ENCODE results near the gene SHD.

Gene SHD

GRCh38 chr19:4304538-4305256 is 25.6 kb downstream of the SHD start, which contains the start of gene FSD1:
Gene FSD1 (plus strand): TSS chr19:4304598. CDS start chr19:4304747, 149 bp downstream.
- H3K4me3 ChIP-seq (ENCODE audit: low read length) = no peak within 1 kb of the TSS
- TF ChIP-seq, protein P1, sequence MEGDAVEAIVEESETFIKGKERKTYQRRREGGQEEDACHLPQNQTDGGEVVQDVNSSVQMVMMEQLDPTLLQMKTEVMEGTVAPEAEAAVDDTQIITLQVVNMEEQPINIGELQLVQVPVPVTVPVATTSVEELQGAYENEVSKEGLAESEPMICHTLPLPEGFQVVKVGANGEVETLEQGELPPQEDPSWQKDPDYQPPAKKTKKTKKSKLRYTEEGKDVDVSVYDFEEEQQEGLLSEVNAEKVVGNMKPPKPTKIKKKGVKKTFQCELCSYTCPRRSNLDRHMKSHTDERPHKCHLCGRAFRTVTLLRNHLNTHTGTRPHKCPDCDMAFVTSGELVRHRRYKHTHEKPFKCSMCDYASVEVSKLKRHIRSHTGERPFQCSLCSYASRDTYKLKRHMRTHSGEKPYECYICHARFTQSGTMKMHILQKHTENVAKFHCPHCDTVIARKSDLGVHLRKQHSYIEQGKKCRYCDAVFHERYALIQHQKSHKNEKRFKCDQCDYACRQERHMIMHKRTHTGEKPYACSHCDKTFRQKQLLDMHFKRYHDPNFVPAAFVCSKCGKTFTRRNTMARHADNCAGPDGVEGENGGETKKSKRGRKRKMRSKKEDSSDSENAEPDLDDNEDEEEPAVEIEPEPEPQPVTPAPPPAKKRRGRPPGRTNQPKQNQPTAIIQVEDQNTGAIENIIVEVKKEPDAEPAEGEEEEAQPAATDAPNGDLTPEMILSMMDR (IDR thresholded peaks at IDR 0.05; ENCODE audit: insufficient read depth, low read depth, low read length, missing control alignments) = no peak
- DNase-seq (ENCODE audit: low read depth) = no peak

GRCh38 chr19:4305257-4305612 is 26.2 kb downstream of the SHD start:
- H3K4me3 ChIP-seq (ENCODE audit: low read length) = no peak overlapping the region
- no peak for DNase-seq (ENCODE audit: low read depth)
- TF ChIP-seq, protein P1 (IDR thresholded peaks at IDR 0.05; ENCODE audit: insufficient read depth, low read depth, low read length, missing control alignments) = no peak

DNA sequence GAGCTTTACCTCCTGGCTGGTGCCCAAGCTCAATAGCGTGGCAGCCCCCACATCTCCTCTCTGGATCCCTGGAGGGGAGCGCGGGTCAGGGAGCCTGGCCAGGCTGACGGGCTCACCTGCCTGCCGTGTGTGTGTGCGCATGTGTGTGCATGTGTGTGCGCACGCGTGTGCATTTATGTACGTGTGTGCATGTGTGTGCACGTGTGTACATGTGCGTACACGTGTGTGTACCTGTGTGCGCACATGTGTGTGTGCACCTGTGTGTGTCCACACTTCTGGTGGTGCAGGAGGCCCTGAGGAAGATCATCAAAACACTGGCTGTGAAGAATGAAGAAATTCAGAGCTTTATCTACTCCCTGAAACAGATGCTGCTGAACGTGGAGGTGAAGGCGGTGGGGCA is 26.6 kb downstream of the SHD start:
- no peak for DNase-seq (ENCODE audit: low read depth)
- no peak overlapping the region for H3K4me3 ChIP-seq (ENCODE audit: low read length)
- TF ChIP-seq, protein P1 (IDR thresholded peaks at IDR 0.05; ENCODE audit: insufficient read depth, low read depth, low read length, missing control alignments) = no peak

DNA sequence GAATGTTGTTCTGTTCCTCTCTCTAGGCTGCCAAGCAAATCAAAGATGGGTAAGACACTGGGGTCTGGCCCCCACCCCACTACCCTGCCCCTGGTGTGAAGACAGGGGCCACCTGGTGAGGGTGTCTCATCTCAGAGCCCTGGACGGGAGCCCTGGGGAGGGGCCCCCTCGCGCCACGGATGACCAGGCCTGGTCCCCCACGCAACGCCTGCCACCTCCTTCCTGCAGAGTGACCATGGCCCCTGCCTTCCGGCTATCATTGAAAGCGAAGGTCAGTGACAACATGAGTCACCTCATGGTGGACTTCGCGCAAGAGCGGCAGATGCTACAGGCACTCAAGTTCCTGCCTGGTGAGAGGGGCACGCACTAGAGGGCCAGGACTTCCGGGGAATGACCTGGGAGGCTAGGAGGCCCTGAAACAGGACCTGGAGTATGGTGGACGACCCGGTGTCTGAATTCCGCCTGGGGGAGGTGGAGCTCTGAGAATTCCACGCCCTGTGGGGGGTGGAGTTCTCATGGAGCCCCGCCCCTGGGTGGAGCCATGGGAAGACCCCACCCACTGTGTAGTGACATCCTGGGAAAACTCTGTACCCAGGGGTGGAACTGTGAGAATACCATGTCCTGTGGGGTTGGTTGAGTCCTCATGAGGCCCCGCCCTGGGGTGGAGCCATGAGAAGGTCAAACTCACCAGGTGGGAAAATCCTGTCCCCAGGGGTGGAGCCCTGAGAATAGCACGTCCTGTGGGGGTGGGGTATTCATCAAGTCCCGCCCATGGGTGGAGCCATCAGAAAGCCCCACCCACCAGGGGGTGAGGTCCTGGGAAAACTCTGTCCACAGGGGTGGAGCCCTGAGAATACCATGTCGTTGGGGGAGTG is 31.4 kb downstream of the SHD start:
- DNase-seq (ENCODE audit: low read depth) = peak; percentile 20
- TF ChIP-seq, protein P1 (IDR thresholded peaks at IDR 0.05; ENCODE audit: insufficient read depth, low read depth, low read length, missing control alignments) = no peak
- H3K4me3 ChIP-seq (ENCODE audit: low read length) = no peak overlapping the region

- DNase-seq (ENCODE audit: low read depth) = peak; percentile 25
- TF ChIP-seq, protein P1 (IDR thresholded peaks at IDR 0.05; ENCODE audit: insufficient read depth, low read depth, low read length, missing control alignments) = no peak
- no peak overlapping the region for H3K4me3 ChIP-seq (ENCODE audit: low read length)
These were observed 34.9 kb downstream of the SHD start for GRCh38 chr19:4313847-4314490.

DNA sequence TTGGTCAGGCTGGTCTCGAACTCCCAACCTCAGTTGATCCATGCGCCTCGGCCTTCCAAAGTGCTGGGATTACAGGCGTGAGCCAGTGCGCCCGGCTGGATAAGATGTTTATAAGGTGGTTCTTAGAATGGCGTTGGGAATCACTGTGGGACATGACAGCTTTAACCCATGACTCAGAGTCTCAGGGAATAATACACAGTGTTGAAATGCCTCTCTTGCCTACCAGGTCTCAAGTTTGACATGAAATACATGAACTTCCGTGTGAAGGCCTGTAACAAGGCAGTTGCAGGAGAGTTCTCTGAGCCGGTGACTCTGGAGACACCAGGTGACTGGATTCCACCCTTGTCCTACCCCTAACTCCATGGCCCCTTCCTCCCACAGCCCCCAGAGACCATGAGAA is 37.9 kb downstream of the SHD start:
- TF ChIP-seq, protein P1 (IDR thresholded peaks at IDR 0.05; ENCODE audit: insufficient read depth, low read depth, low read length, missing control alignments) = no peak
- DNase-seq (ENCODE audit: low read depth) = peak; percentile 31
- no peak overlapping the region for H3K4me3 ChIP-seq (ENCODE audit: low read length)
